Measurements from ENCODE around the gene C2CD4C.

DNA sequence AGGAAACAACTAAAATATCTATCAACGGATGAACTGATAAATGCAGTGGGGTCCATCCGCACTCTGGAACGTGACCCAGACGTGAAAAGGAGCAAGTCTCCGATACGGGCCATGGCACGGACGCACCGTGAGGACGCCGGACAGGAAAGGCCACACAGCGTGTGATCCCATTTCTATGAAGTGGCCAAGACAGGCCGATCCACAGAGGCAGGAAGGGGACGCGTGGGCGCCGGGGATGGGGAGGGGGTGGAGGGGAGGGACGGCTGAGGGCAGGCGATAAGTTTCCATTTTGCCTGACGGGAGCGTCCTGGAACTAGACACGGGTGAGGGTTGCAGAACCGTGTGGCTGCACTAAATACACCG, 38.1 kb upstream of the C2CD4C start:
- TF ChIP-seq POLR2AphosphoS5 (IDR thresholded peaks at IDR 0.05; ENCODE audit: low read depth, low read length) = no peak
- no peak for TF ChIP-seq SIN3A (IDR thresholded peaks at IDR 0.05; ENCODE audit: borderline replicate concordance, insufficient read depth, low read length)
- TF ChIP-seq TAF1 (IDR thresholded peaks at IDR 0.05; ENCODE audit: borderline replicate concordance, insufficient read depth, low read length) = no peak
